T-cell (primary cell): ENCODE data around the gene STAT6. TPM values are rescaled to one million over a fixed set of nuclear protein-coding genes. Genes with fewer than 3 reads are reported as not detected.
A peak's percentile ranks its signal among the peaks of the same experiment; 100 is the strongest.

Experiments
- ATAC-seq, 4 experiments: fragments of 200-7000 bp in 3 of 4; fragments of 150-1000 bp in 1 of 4; cut with Tn5 transposase; replicated peaks in 1 of 4; 1 replicate in 3 of 4; 2 replicates in 1 of 4; pipeline ENCODE4 v1.10.0; 2021; ENCODE audit warnings: moderate library complexity in 3 of 4, mild to moderate bottlenecking in 2 of 4, moderate number of reproducible peaks in 1 of 4
- CTCF ChIA-PET, 2 donors: fragments of 300-600 bp; sonication (Branson Sonifier 250); formaldehyde crosslinking; loops; one replicate each; lab custom pipeline; 2022; ENCODE audit warnings: antibody characterized with exemption in 2 of 2; lab: Charles Lee
- POLR2A ChIA-PET, 2 donors: fragments of 300-600 bp; sonication (Branson Sonifier 250); formaldehyde crosslinking; loops; one replicate each; lab custom pipeline; 2022; ENCODE audit warnings: antibody characterized with exemption in 2 of 2; lab: Charles Lee
- DNase-seq, 35 experiments: peaks; one replicate each; pipeline versions ENCODE4 v3.0.0 to v3.0.0-alpha.2; 2013 to 2023
- H3K27ac ChIP-seq: one replicate; pipeline ENCODE4 v1.5.1; 2013; ENCODE audit warnings: low read length
- H3K27me3 ChIP-seq, 2 experiments: replicated peaks in 1 of 2; 1 replicate in 1 of 2; 2 replicates in 1 of 2; pipeline versions ENCODE4 v1.6.1 to v1.7.0; 2013; ENCODE audit warnings: low read length in 1 of 2, mixed read lengths in 1 of 2; ENCODE audit not compliant: control insufficient read depth in 2 of 2, insufficient read depth in 2 of 2; ENCODE audit errors: extremely low read depth in 1 of 2
- H3K36me3 ChIP-seq, 2 donors: 1 replicate in 1 of 2; 2 replicates in 1 of 2; pipeline versions ENCODE4 v1.6.1 to v1.7.0; 2013; ENCODE audit warnings: low read length in 1 of 2; ENCODE audit not compliant: control insufficient read depth in 2 of 2, insufficient read depth in 1 of 2; ENCODE audit errors: extremely low read depth in 1 of 2
- H3K4me1 ChIP-seq, 2 experiments: 1 replicate in 1 of 2; 2 replicates in 1 of 2; pipeline versions ENCODE4 v1.6.1 to v1.7.0; 2013; ENCODE audit warnings: low read length in 2 of 2, mixed read lengths in 1 of 2; ENCODE audit not compliant: insufficient read depth in 2 of 2, control insufficient read depth in 1 of 2; ENCODE audit errors: extremely low read depth in 1 of 2
- H3K4me3 ChIP-seq, 2 donors: 1 replicate in 1 of 2; 2 replicates in 1 of 2; pipeline versions ENCODE4 v1.5.1 to v1.7.0; 2013; ENCODE audit warnings: mild to moderate bottlenecking in 2 of 2, low read length in 1 of 2, moderate library complexity in 1 of 2; ENCODE audit not compliant: control insufficient read depth in 1 of 2; ENCODE audit errors: extremely low read depth in 1 of 2
- H3K9me3 ChIP-seq: 2 replicates; pipeline ENCODE4 v1.7.0; 2013
- H3K27ac Mint-ChIP-seq, 2 donors: one replicate each; pipeline ENCODE4 v1.8.0; 2020 to 2021; ENCODE audit warnings: mild to moderate bottlenecking in 2 of 2, mixed read lengths in 2 of 2
- H3K27me3 Mint-ChIP-seq, 2 donors: one replicate each; pipeline ENCODE4 v1.8.0; 2021 to 2022; ENCODE audit warnings: mixed read lengths in 2 of 2
- H3K36me3 Mint-ChIP-seq: one replicate; pipeline ENCODE4 v1.8.0; 2021; ENCODE audit warnings: mixed read lengths
- H3K4me1 Mint-ChIP-seq, 3 donors: one replicate each; pipeline ENCODE4 v1.8.0; 2020 to 2022; ENCODE audit warnings: mixed read lengths in 3 of 3, mild to moderate bottlenecking in 1 of 3
- H3K4me3 Mint-ChIP-seq, 3 donors: one replicate each; pipeline ENCODE4 v1.8.0; 2020 to 2022; ENCODE audit warnings: mild to moderate bottlenecking in 3 of 3, mixed read lengths in 3 of 3, moderate library complexity in 3 of 3
- H3K9me3 Mint-ChIP-seq, 3 donors: one replicate each; pipeline ENCODE4 v1.8.0; 2020 to 2022; ENCODE audit warnings: mixed read lengths in 3 of 3
- WGBS: methylation state at CpG from one replicate; pipeline ENCODE4 v1.1.5; 2013; ENCODE audit warnings: missing lambda C conversion rate; ENCODE audit not compliant: insufficient coverage; 5-methylcytosine and 5-hydroxymethylcytosine counted together
- total RNA-seq, 35 experiments: library from RNA in 6 of 35; stranded (reverse) in 6 of 35; fragments of 120-200 nt in 1 of 35; gene quantifications; one replicate each; pipeline versions ENCODE4 v1.2.1 to v1.2.4 and lab custom pipeline; 2013 to 2026

The STAT6 gene
- total RNA-seq, 5 donors from 2014 or later (not counting 1 experiment from before 2014, with no cell fraction given), result 227 to 348 (median 341) TPM

DNA sequence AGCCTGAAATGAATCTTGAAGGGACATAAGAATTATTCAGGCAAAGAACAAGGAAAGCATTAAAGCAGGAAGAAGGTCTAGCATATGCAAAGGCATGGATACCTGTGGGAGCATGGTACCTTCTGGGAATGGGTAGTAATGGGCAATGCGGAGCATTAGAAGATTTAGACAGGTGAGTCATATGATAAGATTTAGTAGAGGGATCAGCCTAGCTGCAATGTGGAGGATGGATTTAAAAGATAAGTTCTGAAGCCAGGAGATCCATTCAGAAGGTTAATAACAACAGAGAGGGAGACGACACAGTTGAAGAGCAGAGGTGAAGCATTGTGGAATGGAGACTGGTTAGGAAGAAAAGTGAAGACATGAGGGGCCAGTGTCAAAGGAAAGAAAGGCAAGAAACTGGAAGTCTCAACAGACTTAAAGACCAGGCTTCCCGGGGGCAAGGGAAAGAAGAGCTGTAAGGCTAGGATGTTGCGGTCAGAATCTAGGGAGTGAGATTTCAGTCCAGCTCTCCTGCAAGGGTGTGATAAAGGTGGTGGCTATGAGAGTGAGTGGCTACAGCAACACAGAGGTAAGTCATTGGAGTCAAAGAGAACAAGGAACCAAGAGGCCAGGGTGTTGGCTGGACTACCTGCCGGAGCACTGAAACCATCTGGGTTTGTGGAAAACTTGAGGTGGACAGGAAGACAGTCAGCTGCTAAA is 5.6 kb upstream of the STAT6 start:
- Mint-ChIP-seq H3K4me1 (peaks cover 9 to 12% (median 12%) of the 10 kb centered on the region in 3 donors), H3K36me3 (no peaks in the 10 kb centered on the region), H3K27me3 (peaks cover 0 to 3% of the 10 kb centered on the region in 2 donors), H3K4me3 (no peak overlapping the region), H3K27ac (no peak overlapping the region), H3K9me3 (no peaks in the 10 kb centered on the region)
- CTCF ChIA-PET, result interaction anchor here in 1 of 2 donors (0.6 kb wide), 2 partner anchors 40 to 46 kb away, joined by 3 to 4 read pairs; no protein-coding TSS in a partner anchor
- Histone ChIP-seq H3K4me3 (no peak overlapping the region), H3K4me1 (peaks cover 0 to 12% of the 10 kb centered on the region in 2 experiments), H3K36me3 (no peaks in the 10 kb centered on the region), H3K27ac (no peak overlapping the region), H3K9me3 (no peaks in the 10 kb centered on the region), H3K27me3 (no peaks in the 10 kb centered on the region)
- no peak for ATAC-seq
- WGBS, result 87% methylated on average over 5 of the region's 5 CpGs
- no peak for DNase-seq
- POLR2A ChIA-PET, result no interaction called here

GRCh38 chr12:57112492-57113294 is 1.5 kb upstream of the STAT6 start:
- H3K36me3 Mint-ChIP-seq, result peaks cover 3% of the 10 kb centered on the region
- Histone ChIP-seq H3K36me3 (peaks cover 3 to 9% of the 10 kb centered on the region in 2 donors), H3K27ac (peak overlapping the region; percentile 91), H3K9me3 (no peaks in the 10 kb centered on the region), H3K4me1 (peaks cover 11 to 41% of the 10 kb centered on the region in 2 experiments), H3K27me3 (no peaks in the 10 kb centered on the region), H3K4me3 (peak overlapping the region; percentile 68 to 97)
- peaks cover 32 to 44% (median 37%) of the 10 kb centered on the region in 3 donors for H3K4me1 Mint-ChIP-seq
- DNase-seq (no peak), ATAC-seq (no peak)
- peak overlapping the region; percentile 96 to 97 for H3K27ac Mint-ChIP-seq
- H3K4me3 Mint-ChIP-seq, result peak overlapping the region; percentile 89 to 98 (median 92)
- POLR2A ChIA-PET, result interaction anchor here (0.5 to 2.3 kb wide), 10 partner anchors 16 to 492 kb away, joined by 3 to 11 read pairs (median 5); partner anchors contain the start of genes LRP1 (in 1 of the 2) and NEMP1 (in 1 of the 2)
- WGBS, result 97% methylated on average over 5 of the region's 9 CpGs
- no peaks in the 10 kb centered on the region for H3K9me3 Mint-ChIP-seq
- CTCF ChIA-PET, result interaction anchor here (0.6 to 5.9 kb wide), 31 partner anchors 9 to 577 kb away, joined by 3 to 201 read pairs (median 6); partner anchors contain the start of genes LRP1 (in 1 of the 2), NAB2 (in 1 of the 2), NEMP1 (in 1 of the 2) and SHMT2 (in 1 of the 2)
- H3K27me3 Mint-ChIP-seq, result peaks cover 0 to 3% of the 10 kb centered on the region in 2 donors

DNA sequence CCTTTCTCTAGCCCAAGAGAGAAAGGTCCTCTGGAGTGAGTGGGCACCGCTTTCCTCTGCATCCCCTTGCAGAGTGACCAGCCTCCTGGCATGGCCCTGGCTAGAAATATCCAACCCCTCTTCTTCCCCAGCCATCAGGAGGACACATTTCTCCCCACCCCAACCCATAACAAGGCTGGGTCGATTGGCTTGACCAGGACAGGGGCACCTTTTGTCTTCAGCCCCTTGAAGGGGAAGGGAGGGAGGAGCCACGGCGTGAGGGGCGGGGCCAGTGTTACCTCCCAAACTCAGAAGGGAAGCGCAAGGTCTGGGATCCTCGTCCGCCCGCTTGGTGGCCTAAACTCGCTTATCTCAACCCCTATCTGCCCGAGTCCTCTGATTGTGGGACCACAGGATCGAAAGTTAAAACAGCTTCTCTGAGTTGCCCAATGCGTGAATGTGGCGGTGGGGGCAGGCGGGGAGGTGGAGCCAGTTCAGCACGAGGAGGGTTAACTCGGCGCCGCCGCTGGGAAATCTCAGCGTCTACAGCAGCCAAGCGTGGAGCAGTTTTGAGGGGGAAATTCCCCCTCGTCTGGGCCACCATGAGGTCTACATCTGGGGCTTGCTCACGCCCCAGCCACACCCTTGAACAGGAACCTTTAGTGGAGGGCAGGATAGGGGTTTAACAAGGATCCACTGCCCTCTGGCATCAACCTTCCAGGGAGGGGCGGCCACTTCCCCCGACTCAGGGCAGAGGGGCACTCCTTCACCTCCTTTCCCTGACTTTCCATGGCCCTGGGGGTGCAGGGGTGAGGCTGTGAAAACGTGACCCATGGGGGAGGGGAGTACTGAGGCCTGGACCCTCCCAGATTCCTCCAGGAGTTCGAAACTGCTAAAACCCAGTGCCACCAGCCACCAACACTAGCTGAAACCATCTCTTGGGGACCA is 795 bp downstream of the STAT6 start:
- peaks cover 17 to 56% of the 10 kb centered on the region in 2 experiments for H3K4me1 ChIP-seq
- no peaks in the 10 kb centered on the region for H3K27me3 ChIP-seq
- H3K27ac ChIP-seq, result peak overlapping the region; percentile 91
- H3K36me3 Mint-ChIP-seq, result peaks cover 24% of the 10 kb centered on the region
- DNase-seq (peak in 33 of 35 experiments; percentile 43 to 86 (median 65)), ATAC-seq (peak in 3 of 4 experiments; percentile 1 to 43 (median 5))
- peak overlapping the region; percentile 68 to 97 for H3K4me3 ChIP-seq
- no peaks in the 10 kb centered on the region for H3K9me3 Mint-ChIP-seq
- H3K36me3 ChIP-seq, result peaks cover 14 to 32% of the 10 kb centered on the region in 2 donors
- H3K4me3 Mint-ChIP-seq, result peak overlapping the region; percentile 89 to 98 (median 92)
- no peaks in the 10 kb centered on the region for H3K27me3 Mint-ChIP-seq
- H3K4me1 Mint-ChIP-seq, result peaks cover 46 to 61% (median 50%) of the 10 kb centered on the region in 3 donors
- POLR2A ChIA-PET, result interaction anchor here (0.6 to 2.3 kb wide), 9 partner anchors 10 to 750 kb away, joined by 3 to 11 read pairs (median 4); partner anchors contain the start of genes NEMP1 (in 2 of the 2) and STAT2 (in 1 of the 2)
- WGBS, result 3% methylated on average over 5 of the region's 28 CpGs
- peak overlapping the region; percentile 96 to 97 for H3K27ac Mint-ChIP-seq
- no peaks in the 10 kb centered on the region for H3K9me3 ChIP-seq
- CTCF ChIA-PET, result interaction anchor here (0.6 to 5.9 kb wide), 14 partner anchors 13 to 788 kb away, joined by 3 to 201 read pairs (median 14); partner anchors contain the start of genes NAB2 (in 1 of the 2), NACA (in 1 of the 2), NEMP1 (in 1 of the 2) and ZBTB39 (in 1 of the 2)

DNA sequence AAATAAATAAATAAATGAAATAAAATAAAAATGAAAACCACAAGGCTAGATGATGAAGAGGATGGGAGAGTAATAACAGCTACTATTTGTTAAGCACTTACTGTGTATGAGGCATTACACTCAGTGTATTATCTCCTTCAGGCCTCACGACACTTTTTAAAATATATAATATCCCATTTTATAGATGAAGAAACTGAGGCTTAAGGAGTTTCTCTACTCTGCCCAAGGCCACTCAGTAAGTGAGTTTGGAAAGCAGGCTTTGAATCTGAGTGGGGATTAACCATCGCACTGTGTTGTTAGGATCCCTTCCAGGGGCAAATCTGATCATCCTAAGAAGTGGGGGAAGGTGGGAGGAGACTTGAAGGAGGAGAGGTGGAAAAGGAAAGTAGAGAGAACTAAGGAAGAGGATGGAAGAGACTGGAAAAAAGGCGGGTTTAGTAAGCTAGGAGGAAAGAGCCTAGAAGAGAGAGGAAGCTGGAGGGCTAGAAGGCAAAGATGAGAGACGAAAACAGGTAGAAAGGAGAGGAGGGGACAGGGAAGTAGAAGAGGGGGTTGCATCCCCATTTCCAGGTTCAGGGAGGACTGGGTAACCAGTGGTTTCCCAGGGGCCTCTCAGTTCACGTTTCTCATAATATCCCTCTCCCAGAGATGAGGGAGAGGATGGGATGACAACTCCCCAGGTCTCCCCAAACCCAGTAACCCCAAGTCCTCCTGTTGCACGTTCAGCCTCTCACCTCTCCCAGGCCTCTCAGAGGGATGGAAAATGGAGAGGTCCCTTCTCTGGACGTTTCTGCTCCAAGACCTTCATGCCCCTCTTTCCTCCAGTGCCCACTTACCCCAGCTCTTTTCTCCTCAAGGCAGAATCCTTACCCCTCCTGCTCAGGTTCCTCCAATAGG is 1.7 kb downstream of the STAT6 start:
- no peak for ATAC-seq
- DNase-seq, result no peak
- H3K36me3 ChIP-seq, result peaks cover 21 to 41% of the 10 kb centered on the region in 2 donors
- no peaks in the 10 kb centered on the region for H3K27me3 ChIP-seq
- Mint-ChIP-seq H3K4me3 (peak overlapping the region; percentile 89 to 98 (median 92)), H3K36me3 (peaks cover 30% of the 10 kb centered on the region), H3K27me3 (no peaks in the 10 kb centered on the region), H3K9me3 (no peaks in the 10 kb centered on the region), H3K4me1 (peaks cover 49 to 62% (median 57%) of the 10 kb centered on the region in 3 donors), H3K27ac (peak overlapping the region; percentile 96 to 97)
- ChIA-PET CTCF (interaction anchor here in 1 of 2 donors (0.8 to 5.9 kb wide), 4 partner anchors 13 to 103 kb away, joined by 3 to 201 read pairs (median 37); partner anchors contain the start of genes NEMP1 and ZBTB39), POLR2A (interaction anchor here in 1 of 2 donors (0.6 to 1.0 kb wide), 3 partner anchors 9 to 362 kb away, joined by 3 read pairs; no protein-coding TSS in a partner anchor)
- H3K27ac ChIP-seq, result peak overlapping the region; percentile 91
- H3K4me3 ChIP-seq, result peak overlapping the region; percentile 68 to 97
- no peaks in the 10 kb centered on the region for H3K9me3 ChIP-seq
- peaks cover 17 to 58% of the 10 kb centered on the region in 2 experiments for H3K4me1 ChIP-seq
- 61% methylated on average over 3 of the region's 7 CpGs for WGBS
